NCI-H2196 (cell line): ENCODE measurements around the gene SLC16A1.
"Not testable (repeated sequence)": the region's sequence is repeated elsewhere in the genome, so short reads cannot be mapped to it uniquely, and the experiment has no call there.

ENCODE experiments used
- DNase-seq: peaks from one replicate; lab custom pipeline; 2025; ENCODE audit not compliant: unreplicated experiment; lab: John Stamatoyannopoulos, UW

The SLC16A1 gene

GRCh38 chr1:112927462-112927990 is 28.5 kb downstream of the SLC16A1 start:
- no peak for DNase-seq

DNA sequence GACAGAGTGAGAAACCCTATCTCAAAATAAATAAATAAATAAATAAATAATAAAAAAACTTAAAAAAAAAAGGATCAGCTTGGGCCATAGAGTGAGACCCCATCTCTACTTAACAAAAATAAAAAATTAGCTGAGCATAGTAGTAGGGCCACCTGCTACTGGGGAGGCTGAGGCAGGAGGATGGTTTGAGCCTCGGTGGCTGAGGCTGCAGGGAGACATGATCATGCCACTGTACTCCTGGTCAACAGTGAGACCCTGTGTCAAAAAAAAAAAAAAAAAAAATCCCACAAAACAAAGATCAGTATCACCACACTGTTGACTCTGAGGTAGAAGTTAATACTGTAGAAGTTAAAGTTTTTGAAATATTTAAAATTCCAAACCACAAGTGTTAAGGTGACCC is 29.1 kb downstream of the SLC16A1 start:
- no peak for DNase-seq

- DNase-seq = no peak
Measured at GRCh38 chr1:112925015-112925414, 31.0 kb downstream of the SLC16A1 start.

- DNase-seq = no peak
Measured at GRCh38 chr1:112923959-112924349, 32.0 kb downstream of the SLC16A1 start.

DNA sequence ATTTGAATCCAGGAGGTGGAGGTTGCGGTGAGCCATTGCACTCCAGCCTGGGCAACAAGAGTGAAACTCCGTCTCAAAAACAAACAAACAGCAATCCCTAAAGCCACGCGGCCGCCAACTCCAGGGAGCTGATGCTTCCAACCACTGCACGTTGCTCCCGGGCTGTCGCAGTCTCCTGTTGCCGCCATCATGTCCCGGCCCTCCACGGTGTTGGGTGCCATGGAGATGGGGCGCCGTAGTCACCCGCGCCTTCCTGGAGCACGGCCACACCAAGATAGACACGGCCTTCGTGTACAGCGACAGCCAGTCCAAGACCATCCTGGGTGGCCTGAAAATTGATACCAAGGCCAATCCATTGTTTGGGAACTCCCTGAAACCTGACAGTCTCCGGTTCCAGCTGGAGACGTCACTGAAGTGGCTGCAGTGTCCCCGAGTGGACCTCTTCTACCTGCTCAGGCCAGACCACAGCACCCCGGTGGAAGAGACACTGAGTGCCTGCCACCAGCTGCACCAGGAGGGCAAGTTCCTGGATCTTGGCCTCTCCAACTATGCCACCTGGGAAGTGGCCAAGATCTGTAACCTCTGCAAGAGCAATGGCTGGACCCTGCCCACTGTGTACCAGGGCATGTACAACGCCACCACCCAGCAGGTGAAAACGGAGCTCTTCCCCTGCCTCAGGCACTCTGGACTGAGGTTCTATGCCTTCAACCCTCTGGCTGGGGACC is 32.6 kb downstream of the SLC16A1 start:
- no peak for DNase-seq

GRCh38 chr1:112911506-112912220 is 44.3 kb downstream of the SLC16A1 start:
- DNase-seq = no peak

- no peak for DNase-seq
Measured at GRCh38 chr1:112909847-112910246, 46.1 kb downstream of the SLC16A1 start.

DNA sequence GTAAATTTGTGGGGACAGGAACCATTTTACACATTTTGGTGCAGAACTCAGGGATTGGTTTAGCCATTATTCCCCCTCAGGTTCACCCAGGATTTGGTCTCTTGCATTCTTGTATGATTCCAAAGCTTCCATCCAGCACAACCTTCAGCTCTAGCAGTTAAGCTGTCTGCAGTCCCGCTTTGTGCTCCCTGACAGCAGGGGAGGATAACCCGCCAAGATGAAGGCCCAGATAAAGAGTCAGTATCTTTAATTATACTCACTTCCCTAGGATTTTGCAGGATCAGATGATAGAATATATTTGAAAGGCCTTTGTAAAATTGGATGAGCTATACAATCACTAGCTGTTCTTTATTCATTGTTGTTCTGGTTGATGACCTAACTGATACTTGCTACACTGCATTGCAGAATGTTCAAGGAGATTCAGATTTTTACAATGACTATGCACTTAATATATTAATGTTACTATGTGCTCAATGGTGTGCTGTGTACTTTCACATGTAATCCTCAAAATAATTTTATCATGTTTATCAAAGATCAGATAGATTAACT is 49.8 kb downstream of the SLC16A1 start:
- DNase-seq = no peak

GRCh38 chr1:112905395-112906149 is 50.4 kb downstream of the SLC16A1 start:
- no peak for DNase-seq

DNA sequence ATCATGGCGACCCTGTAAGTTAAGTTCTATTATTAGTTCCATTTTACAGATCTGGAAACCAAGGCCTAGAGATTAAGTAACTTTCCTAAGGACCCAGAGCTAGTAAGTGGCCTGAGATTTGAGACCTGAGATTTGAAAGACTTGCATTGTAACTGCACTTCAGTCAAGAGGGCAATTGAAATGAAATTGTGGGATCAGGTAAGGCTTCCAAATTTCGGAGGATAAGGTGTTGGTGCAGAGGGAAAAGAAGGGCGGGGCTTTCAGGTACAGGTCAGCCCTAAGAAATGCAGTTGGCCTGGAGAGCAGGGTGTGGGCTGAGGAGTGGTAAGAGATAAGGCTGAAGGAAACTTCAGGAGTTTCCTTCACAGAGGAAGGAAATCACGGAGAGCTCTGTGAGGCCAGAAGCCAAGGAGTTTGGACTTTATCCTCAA is 51.1 kb downstream of the SLC16A1 start:
- DNase-seq = no peak

GRCh38 chr1:112904071-112904830 is 51.7 kb downstream of the SLC16A1 start:
- DNase-seq = no peak

DNA sequence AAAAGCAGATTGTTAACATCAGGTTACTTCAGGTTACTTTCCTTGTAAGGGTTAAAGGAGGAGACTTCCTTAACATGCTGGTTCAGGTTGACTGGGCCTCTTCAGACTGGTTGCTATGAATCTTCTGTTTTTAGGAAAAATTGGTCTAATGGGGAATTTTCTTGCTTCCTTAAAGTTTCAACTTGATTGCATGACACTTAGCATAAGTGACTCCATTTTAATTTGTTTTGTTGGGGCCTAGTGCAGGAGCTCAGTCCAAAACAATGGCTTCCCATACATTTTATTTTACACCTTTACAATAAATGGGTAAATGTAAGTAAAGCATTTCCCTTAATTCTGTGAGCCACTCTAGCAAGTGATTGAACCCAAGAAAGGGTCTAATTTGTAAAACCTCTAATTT is 53.8 kb downstream of the SLC16A1 start:
- DNase-seq = no peak

DNA sequence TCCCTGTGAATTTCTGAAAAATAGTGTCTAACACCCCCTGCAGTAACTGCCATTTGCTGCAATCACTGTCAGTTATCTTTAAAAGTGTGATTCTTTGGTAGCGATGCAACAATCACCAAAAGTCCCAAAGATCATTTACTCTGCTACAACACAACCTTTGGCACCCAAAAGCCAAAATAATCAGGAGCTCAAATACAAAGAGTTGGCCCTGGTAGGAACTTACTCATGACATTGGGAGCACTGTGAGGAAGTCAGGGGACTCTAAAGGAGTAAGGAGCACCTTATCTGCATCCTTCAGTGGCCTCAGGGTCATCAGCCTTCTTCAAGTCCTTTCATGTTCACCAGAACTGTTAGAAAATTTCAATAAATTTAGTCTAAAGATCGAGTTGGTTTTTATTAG is 54.6 kb downstream of the SLC16A1 start:
- DNase-seq = no peak

GRCh38 chr1:112896783-112897182 is 59.2 kb downstream of the SLC16A1 start:
- DNase-seq = no peak

- DNase-seq = no peak
Measured at GRCh38 chr1:112894561-112895011, 61.4 kb downstream of the SLC16A1 start.

GRCh38 chr1:112894010-112894292 is 62.0 kb downstream of the SLC16A1 start:
- no peak for DNase-seq

GRCh38 chr1:112893288-112894009 is 62.5 kb downstream of the SLC16A1 start:
- DNase-seq = no peak

- not testable (repeated sequence) for DNase-seq
Measured at GRCh38 chr1:112889906-112890305, 66.1 kb downstream of the SLC16A1 start.

DNA sequence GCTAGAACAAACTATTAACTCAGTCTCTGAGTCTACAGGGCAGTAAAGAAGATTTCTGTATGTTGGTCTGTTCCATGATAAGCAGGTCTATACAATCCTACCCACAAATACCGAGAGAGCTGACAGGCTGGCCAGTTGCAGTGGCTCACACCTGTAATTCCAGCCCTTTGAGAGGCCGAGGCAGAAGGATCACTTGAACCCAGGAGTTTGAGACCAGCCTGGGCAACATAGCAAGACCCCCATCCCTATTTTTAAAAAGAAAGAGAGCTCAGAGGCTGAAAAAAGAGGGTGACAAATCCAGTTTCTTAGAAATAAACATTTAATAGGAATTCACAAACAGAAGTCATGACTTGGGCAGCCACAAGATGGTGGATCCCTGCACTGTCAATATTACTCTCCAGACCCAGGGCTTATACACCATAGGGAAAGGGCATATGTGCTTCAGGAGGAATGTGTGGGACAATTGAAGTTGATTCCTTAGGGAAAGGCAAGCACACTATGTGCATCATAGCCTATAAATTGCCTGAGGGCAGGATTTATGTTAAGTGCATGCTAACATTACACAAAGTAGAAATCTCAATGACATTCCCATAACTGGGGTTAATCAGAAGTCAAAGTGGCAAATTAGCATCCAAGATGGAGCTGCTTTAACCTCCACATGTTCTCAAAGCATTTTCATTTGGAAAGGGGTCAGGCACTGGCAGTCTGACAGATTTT is 66.8 kb downstream of the SLC16A1 start:
- DNase-seq = no peak
